Myocyte (in vitro differentiated cells): ENCODE measurements around the gene NHLRC2. TPM values are rescaled to one million over a fixed set of nuclear protein-coding genes. Genes with fewer than 3 reads are reported as not detected.
"Not testable (repeated sequence)": the region's sequence is repeated elsewhere in the genome, so short reads cannot be mapped to it uniquely, and the experiment has no call there.

Experiments
- DNase-seq: peaks from one replicate; pipeline ENCODE4 v3.0.0-alpha.2; 2012; ENCODE audit warnings: low read depth
- total RNA-seq: library from RNA; depleted of rRNA; stranded (reverse); fragments of >200 nt; gene quantifications from 2 replicates; pipeline ENCODE4 v1.2.3, GENCODE V29; 2014

The NHLRC2 gene
- total RNA-seq, 1 donor from 2014 or later: 21.2 TPM

DNA sequence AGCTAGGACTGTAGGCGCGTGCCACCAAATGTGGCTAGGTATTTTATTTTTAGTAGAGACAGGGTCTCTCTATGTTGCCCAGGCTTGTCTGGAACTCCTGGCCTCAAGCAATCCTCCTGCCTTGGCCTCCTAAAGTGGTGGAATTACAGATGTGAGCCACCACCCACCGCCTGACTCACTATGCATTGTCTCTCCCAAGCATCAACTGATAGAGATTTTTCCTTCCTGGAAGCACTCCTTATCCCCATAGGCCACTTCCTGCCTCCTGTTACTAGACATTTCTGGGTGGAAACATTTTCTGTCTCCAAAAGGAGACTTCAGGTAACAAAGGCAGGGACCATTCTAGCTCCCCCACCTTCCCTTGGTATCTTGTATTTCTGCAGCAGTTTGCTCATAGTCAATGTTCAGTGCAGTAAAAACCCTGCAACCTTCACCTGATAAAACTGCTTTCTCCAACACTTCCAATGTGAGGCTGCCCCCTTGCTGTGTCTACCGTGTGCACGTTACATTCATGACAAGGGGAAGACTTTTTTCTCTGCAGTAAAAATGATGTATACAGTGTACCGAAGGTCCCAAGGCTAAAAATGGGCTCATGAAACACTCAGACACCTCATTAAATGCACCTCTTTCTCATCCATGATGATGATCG lies 84.9 kb downstream of the NHLRC2 start:
- no peak for DNase-seq

DNA sequence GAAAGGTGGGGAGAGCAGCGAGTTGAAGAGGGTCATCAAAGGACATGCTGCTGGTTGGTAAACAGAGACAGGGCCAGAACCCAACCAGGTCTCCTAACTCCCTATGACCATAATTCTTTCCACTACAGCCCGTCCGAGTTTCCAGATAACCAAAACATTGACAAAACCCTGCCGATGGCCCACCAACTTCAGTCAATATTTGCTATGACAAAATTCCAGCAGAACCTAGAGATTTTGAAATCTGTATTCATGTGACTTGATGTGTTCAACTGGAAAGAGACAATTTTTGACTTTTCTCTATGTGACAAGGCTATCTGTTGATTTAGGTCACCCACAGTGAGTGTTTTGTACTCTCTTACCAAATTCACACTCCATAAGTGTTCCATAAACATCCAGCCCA lies 86.7 kb downstream of the NHLRC2 start:
- no peak for DNase-seq

DNA sequence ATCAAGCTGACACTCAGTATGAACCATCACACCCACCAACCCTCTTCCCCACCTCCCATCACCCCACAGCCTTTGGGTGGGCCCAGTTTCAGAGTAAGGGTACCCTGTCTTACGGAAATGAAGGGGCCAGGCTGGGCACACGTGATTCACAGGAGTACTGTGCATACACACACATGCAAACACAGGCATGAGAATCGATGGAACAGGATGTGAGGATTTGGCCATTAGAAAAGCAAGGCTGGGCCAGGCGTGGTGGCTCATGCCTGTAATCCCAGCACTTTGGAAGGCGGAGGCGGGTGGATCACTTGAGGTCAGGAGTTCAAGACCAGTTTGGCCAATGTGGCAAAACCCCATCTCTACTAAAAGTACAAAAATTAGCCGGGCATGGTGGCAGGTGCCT lies 88.7 kb downstream of the NHLRC2 start:
- DNase-seq: not testable (repeated sequence)

DNA sequence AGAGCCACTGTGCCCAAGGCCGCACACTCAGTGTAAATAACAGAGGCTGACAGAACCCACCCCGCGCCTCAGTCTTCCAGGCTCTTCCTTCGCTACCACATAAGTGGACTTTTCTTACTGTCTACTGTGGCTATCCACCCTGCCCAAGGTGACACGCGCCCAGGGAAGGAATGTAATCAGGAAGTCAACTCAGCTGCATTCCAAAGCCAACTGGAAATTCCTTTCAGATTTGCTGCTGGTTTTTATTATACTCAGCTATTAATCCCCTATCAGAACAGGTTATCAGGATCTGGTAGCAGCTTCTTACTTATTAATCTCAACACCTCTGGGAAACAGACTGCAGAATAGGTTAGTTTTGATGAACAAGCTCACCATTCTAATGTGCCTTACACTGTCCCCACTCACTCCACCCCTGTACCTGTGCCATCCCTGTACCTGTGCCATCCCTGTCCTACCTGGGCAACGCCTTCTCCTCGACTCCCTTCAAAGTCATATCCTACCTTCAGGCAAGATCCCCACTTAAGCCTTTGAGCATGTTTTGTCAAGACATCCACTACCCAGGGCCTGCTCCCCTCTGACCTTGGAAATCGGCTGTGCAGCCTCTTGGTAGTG lies 90.7 kb downstream of the NHLRC2 start:
- DNase-seq: peak; percentile 57

DNA sequence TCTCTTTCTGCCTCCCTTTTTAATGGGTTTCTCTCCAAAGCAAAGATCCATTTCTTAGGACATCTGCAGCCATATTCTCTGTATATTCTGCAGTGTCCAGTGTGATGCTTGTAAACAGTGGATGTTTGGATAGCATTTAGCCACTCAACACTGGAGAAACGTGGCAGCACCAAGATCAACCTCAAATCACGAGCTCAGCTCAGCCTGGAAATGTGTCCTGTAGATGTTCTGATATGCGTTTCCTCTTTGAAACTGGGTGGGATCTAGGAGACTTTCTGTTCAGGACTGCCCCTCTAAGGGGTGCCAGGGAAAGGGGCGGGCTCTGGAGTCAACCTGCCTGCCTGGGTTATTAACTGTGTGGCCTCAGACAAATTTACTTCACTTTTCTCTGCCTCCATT lies 91.2 kb downstream of the NHLRC2 start:
- no peak for DNase-seq

DNA sequence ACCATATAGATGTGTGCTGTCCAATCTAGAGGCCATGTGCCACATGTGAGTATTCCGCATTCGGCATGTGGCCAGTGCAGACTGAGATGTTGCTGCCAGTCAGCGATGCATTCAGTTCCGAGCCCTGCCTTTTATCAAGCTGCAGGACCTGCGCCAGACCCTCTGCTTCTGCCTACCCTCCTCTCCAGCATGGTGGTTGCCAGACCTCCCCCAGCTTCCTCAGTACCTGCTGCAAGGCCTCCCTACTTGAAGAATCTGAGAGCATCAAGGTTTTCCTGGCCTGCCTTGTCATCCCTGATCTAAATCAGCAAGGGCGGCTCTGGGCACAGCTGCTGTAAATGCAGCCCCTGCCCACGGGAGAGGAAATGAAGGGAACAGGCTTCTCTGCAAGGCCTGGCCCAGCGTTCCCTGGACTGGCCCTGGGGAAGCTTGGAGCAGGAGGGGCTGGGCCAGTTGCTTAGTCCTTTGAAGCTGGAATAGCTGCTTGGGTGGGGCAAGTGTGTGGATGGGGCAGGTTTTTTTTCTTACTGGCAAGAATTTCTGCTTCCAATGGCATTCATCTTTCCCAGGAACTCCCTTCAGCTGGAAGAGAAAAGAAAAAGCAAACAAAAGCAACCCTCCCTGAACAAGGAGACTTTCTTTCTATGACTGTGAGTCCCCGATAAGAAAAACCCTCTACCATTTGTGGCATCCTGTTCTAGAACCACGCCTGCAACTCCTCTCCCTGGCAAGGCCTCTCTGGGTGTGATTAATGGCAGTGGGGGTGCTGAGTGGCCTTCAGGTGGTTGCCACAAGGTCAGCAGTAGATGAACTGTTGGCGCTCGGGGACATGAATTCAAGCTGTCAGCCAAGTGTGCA lies 93.0 kb downstream of the NHLRC2 start:
- DNase-seq: peak; percentile 52

DNA sequence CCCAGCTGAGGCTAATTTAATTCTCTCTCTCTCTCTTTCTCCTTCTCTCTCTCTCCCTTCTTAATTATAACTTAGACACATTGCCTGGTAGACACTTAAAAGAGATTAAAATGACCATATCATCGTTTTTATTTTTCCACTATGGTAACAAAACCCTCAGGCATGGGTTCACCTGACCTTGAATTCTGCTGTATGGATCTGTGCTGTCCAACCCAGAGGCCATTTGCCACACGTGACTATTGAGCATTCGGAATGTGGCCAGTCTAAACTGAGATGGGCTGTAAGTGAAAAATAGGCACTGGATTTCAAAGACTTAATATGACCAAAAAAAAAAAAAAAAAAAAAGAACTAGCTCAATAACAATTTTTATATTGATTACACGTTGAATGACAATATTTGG lies 93.6 kb downstream of the NHLRC2 start:
- DNase-seq: no peak

DNA sequence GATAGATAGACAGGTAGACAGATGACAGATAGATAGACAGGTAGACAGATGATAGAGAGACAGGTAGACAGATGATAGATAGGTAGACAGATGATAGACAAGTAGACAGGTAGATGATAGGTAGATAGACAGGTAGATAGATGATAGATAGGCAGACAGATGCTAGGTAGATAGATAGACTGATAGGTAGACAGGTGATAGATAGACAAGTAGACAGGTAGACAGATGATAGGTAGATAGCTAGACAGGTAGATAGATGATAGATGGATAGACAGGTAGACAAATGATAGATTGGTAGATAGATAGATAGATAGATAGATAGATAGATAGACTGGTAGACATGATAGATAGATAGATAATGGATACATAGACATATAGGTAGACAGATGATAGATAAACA lies 95.8 kb downstream of the NHLRC2 start:
- no peak for DNase-seq

DNA sequence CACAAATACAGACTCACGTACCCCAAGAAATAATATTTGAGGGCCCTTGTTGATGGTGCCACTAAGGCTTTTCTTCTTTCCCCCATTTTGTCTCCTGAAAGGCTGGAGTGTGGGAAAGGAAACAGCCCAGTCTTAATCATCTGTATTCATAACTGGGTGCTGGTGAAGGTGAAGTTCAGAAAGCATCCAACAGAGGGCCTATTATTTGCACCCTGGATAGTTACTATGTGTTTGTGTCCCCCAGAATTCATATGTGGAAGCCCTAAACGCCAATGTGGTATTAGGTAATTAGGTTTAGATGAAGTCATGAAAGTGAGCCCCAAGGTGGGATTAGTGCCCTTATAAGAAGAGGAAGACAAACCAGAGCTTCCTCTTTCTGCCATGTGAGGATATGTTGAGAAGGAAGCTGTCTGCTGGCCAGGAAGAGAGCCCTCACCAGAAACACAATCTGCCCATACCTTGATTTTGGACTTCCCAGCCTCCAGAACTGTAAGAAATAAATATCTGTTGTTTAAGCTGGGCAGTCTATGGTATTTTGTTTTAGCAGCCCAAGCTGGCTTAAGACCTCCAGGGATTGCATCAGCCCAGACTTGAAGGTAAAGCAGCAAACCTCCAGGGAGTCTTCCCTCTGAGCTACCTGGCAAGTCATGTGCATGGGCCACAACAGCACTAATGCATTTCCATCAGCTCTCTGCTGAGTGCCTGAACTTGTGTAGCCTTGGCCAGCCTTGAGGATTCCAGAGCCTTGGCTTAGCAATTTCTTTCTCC lies 99.2 kb downstream of the NHLRC2 start:
- no peak for DNase-seq

DNA sequence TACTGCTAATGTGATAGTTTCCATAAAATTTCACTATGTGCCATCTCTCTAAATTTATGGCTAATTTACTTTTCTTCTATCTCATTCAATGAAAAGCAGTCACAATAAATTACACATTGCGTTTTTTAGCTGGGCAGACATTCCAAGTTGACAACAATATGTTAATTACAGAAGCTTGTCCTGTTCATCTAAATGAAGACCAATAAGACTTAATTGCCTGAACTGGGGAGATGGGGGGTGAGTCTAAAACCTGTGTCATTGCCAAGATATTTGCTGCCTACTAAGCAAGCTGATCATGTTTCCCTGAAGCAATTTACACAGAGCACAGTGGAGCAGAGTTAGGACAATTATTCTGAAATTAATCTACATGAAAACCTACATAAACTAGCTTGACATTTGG lies 99.9 kb downstream of the NHLRC2 start:
- DNase-seq: no peak

DNA sequence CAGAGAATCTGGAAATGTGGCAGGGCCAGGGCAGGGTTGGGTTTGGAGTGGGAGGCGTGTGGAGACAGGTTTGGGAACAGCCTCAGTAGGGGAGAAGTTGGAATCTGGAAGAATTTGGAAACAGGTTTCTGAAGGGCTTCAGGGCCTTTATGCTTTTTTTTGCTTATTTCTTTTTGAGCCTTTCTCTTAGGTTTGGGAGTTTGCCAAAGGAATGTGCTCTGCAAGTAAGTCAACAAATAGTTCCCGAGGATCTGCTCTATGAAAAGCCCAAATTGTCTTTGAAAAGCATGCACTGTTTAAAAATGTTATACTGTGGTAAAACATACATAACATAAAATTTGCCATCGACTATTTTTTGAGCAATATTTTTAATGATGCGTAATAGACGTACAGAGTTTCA lies 102.6 kb downstream of the NHLRC2 start:
- peak; percentile 68 for DNase-seq

DNA sequence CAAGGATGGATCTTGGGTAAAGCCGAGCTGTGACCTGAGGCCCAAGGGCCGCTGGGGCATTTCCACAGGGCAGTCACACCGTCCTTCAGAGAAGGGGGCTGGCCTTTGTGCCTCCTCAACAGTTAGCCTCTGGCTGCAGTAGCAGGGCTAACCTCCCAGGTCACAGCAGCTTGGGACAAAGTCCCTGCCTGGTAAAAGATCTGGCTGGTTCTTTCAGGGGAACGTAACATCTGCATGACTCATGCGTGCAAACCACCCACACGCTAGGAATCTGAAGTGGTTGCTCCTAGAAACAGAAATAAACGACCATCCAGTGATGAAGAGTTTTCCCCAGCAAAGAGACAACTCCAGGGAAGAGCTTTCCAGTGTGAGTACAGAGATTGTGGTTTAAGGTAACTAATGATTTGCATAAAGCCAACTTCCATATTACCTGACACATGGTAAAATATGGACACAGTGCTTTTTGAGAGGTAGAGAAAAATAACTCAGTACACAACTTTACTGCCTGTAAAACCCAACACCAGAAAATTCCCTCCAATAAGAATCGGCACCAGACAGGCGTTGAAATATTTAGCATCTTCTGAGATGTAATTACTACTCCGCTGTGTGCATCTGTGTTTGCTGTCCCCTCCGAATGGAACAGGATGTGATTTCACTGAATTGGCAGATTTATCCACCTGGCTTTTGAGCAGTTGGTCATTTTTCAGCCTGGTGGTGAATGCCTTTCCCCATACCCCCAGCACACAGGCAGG lies 104.3 kb downstream of the NHLRC2 start:
- peak; percentile 88 for DNase-seq

DNA sequence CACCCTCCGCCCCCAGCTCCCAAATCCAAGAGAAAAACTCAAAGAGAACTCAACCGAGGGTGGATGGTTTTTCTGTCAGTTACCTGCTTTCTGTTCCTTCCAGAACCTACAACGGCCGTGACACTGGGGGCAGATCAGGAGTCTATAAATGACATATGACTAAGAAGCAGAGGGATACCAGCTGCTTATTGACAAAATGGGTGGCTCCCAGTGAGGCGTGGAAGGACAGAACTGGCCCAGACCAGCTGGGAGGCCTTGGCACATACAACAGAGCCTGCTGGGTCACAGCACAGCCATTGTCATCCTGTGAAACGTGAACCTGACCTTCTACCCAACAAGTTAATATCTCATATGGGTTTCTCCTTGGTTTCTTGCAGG lies 104.9 kb downstream of the NHLRC2 start:
- peak; percentile 85 for DNase-seq

DNA sequence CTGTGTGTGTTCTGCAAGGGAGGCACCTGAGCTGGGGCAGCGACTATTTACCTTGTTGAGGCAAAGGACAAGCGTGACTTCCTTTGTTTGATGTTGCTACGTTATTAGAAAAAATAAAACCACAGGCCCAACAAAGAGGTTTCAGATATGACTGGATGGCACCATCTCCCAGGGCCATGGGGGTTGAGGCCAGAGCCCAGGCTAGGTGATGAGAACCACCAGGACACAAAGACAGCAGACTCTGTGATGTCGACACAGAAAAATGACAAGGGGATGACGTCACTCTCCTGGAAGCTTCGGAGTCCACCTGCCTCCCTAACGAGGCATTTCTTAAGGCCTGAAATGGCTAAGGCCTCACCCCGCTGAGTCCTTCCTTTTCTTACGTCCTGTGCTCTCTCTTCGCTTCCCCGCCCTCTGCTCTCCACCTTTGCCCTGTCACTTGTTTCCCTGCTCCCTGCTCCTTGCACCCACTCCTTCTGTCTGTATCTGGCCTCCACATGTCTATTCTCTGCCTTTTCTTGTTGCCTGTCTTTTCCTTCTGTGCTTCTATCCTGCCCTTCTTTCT lies 106.2 kb downstream of the NHLRC2 start:
- DNase-seq: peak; percentile 24

DNA sequence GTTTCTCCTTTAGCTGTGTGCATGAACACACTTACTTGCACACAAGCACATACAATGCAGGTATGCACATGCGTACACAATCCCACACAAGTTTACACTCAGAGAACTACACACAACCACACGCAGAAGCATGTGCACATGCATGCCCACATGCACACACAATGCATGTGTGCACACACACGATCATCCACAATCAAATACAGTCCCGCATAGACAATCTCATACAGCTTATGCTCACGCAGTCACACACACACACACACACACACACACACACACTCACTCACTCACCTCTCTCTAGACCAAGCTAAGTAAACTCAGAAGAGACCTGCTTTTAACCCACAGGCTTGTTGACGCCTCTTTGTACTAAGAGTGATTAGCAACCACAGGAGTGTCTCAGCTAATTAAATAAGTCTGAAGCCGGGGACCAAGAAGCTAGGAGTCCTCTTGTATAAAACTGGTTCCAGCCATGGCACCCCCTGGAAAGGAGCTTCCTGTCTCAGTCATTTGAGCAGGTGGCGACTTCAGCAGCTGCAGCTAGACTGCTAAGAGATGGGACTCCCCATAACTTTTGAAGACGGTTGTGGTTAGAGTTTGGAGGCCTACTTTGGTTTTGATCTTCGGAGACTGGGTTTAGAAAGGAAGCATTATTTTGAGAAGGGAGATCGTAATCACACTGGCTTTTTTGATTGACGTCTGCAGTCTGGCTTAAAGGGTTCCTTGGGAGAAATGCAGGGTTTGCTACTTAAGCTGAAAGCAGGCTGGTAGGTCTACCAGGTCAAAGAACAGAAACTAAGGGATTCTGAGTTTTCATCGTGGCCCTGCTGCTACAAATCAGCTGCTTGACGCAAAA lies 106.9 kb downstream of the NHLRC2 start:
- peak; percentile 35 for DNase-seq

DNA sequence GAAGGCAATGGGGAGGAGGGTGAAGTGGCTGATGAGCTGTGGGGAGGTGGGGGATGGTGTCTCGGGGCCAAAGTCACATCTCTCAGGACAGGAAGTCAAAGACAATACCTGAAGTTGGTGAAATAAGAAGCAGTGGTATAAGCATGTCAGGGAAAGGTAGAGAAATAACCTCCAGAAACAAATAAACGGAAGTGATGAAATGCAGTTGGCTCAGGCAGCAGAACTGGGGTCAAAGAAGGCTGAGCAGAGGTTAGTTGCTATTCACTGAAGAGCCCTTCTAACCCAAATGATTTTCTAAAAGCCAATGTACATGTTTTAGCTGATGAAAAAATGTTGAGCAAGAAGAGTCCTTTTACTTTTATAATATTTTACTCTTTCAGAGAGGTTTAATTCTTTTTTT lies 110.6 kb downstream of the NHLRC2 start:
- no peak for DNase-seq

DNA sequence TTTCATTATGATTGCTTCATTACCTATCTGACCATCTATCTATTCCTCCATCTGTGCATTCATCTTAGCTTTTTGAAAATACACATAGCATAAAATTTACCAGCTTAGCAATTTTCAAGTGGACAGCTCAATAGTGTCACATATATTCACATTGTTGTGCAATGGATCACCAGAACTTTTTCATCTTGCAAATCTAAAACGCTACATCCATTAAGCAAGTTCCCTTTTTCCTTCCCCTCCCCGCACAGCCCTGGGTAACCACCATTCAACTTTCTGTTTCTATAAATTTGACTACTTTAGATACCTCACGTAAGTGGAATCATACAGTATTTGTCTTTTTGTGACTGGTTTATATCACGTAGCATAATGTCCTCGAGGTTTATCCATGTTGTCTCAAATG lies 111.2 kb downstream of the NHLRC2 start:
- no peak for DNase-seq
